Thyroid gland (tissue), 4 donors: ENCODE results near the gene ZNF586. TPM values are rescaled to one million over a fixed set of nuclear protein-coding genes. Genes with fewer than 3 reads are reported as not detected.

Experiments
- DNase-seq, 2 donors: peaks; one replicate each; pipeline ENCODE4 v3.0.0-alpha.2; 2019
- H3K27ac ChIP-seq, 3 donors: fragments of 200-600 bp; sonication (generic); 1 replicate in 2 of 3; 2 replicates in 1 of 3; pipeline ENCODE4 v1.5.1; 2016 to 2019; ENCODE audit warnings: mild to moderate bottlenecking in 1 of 3, moderate library complexity in 1 of 3
- H3K27me3 ChIP-seq: fragments of 200-600 bp; sonication (generic); one replicate; pipeline ENCODE4 v1.5.1; 2019
- H3K36me3 ChIP-seq, 2 donors: fragments of 200-600 bp; sonication (generic); one replicate each; pipeline ENCODE4 v1.5.1; 2016 to 2019
- H3K4me1 ChIP-seq, 2 donors: fragments of 200-600 bp; sonication (generic); one replicate each; pipeline ENCODE4 v1.5.1; 2017 to 2019
- H3K4me3 ChIP-seq, 3 donors: fragments of 200-600 bp; sonication (generic); replicated peaks in 1 of 3; 1 replicate in 2 of 3; 2 replicates in 1 of 3; pipeline ENCODE4 v1.5.1; 2016; ENCODE audit warnings: mild to moderate bottlenecking in 1 of 3
- H3K9me3 ChIP-seq: fragments of 200-600 bp; sonication (generic); one replicate; pipeline ENCODE4 v1.5.1; 2017
- CTCF ChIP-seq, 6 experiments: fragments of 200-600 bp in 3 of 6; fragments of 450-650 bp in 3 of 6; sonication (generic) in 3 of 6; IDR thresholded peaks; one replicate each; pipeline ENCODE4 v1.5.1; 2016 to 2019; ENCODE audit warnings: antibody characterized with exemption in 6 of 6, mild to moderate bottlenecking in 2 of 6, inconsistent platforms in 1 of 6, moderate library complexity in 1 of 6
- POLR2A ChIP-seq, 2 donors: fragments of 450-650 bp; IDR thresholded peaks; one replicate each; pipeline ENCODE4 v1.6.1; 2017; ENCODE audit warnings: antibody characterized with exemption in 2 of 2, mild to moderate bottlenecking in 2 of 2, moderate library complexity in 1 of 2
- WGBS, 2 donors: methylation state at CpG; one replicate each; pipeline ENCODE4 v1.1.5; 2017; 5-methylcytosine and 5-hydroxymethylcytosine counted together
- intact Hi-C: fragments of 100-400 bp; cut with DNase I; formaldehyde crosslinking; loops from one replicate; pipeline ENCODE4 v1.15.1; 2023
- total RNA-seq, 4 donors: library from RNA; depleted of rRNA; stranded (reverse); fragments of >200 nt; gene quantifications; one replicate each; pipeline ENCODE4 v1.2.3, GENCODE V29; 2016

The ZNF586 gene
- total RNA-seq, 4 donors from 2014 or later, result 23.8 to 30.5 (median 27.5) TPM

- no peak overlapping the region for H3K27ac ChIP-seq
- no peak for DNase-seq
- TF ChIP-seq POLR2A (IDR thresholded peaks at IDR 0.05) (no peak), CTCF (IDR thresholded peaks at IDR 0.05) (no peak)
- intact Hi-C loops, result no loop called here
- WGBS, 2 donors, result 81 to 98% methylated on average over 4 of the region's 4 CpGs
- H3K4me3 ChIP-seq, result no peak overlapping the region
- H3K36me3 ChIP-seq, result peaks cover 57 to 67% of the 10 kb centered on the region in 2 donors
- peaks cover 4 to 8% of the 10 kb centered on the region in 2 donors for H3K4me1 ChIP-seq
- H3K27me3 ChIP-seq, result no peaks in the 10 kb centered on the region
- H3K9me3 ChIP-seq, result no peaks in the 10 kb centered on the region
These were observed 14.4 kb upstream of the ZNF586 start for GRCh38 chr19:57755031-57755430.

DNA sequence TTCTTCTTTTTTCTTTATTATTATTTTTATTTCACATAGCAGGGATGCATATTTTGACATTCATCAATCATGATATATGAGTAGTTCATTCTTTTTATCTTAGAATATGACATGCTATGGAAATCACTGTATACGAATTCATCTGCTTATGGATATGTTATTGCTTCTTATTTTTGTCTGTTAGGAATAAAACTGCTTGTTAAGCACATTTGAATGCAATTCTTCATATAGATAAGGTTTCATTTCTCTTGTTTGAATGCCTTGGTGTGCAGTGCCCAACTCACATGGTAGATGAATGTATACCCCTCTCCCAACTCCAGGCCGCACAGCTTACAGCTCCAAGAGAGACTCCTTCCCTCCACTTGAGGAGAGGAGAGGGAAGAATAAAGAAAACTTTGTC, 11.5 kb upstream of the ZNF586 start:
- TF ChIP-seq POLR2A (IDR thresholded peaks at IDR 0.05), result no peak
- TF ChIP-seq CTCF (IDR thresholded peaks at IDR 0.05), result no peak
- H3K4me1 ChIP-seq, result peaks cover 4 to 8% of the 10 kb centered on the region in 2 donors
- 77 to 95% methylated on average over 2 of the region's 2 CpGs for WGBS, 2 donors
- H3K27me3 ChIP-seq, result no peaks in the 10 kb centered on the region
- no peak overlapping the region for H3K27ac ChIP-seq
- no peaks in the 10 kb centered on the region for H3K9me3 ChIP-seq
- intact Hi-C loops, result no loop called here
- H3K4me3 ChIP-seq, result no peak overlapping the region
- peaks cover 33 to 59% of the 10 kb centered on the region in 2 donors for H3K36me3 ChIP-seq
- DNase-seq, result no peak

DNA sequence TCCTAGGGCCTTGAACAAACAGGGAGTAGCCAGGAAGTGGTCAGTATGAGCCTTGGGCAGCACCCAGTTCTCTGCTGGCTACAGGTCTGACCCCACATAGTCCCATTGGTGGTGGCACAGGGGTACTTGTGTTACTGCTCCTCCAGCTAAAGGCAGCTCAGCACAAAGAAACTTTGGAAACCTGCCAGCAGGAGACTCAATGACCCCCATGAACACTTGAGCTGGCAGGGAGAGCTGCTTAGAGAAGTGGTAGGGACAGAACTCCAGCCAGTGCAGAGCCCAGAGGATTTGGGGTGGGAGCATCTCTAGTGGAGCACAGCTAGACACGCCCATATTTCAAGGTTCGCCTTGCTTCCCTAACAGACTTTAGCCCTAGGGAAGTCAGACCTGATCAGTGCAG, 10.4 kb upstream of the ZNF586 start:
- DNase-seq, result peak; percentile 50 to 64
- H3K9me3 ChIP-seq, result no peaks in the 10 kb centered on the region
- H3K27me3 ChIP-seq, result no peaks in the 10 kb centered on the region
- H3K4me1 ChIP-seq, result peaks cover 4 to 8% of the 10 kb centered on the region in 2 donors
- no peak overlapping the region for H3K27ac ChIP-seq
- 42% methylated on average over 2 of the region's 2 CpGs; no CpG with 5 or more reads in 1 of the 2 donors for WGBS, 2 donors
- intact Hi-C loops, result no loop called here
- peaks cover 21 to 49% of the 10 kb centered on the region in 2 donors for H3K36me3 ChIP-seq
- H3K4me3 ChIP-seq, result no peak overlapping the region
- TF ChIP-seq POLR2A (IDR thresholded peaks at IDR 0.05) (no peak), CTCF (IDR thresholded peaks at IDR 0.05) (no peak)

DNA sequence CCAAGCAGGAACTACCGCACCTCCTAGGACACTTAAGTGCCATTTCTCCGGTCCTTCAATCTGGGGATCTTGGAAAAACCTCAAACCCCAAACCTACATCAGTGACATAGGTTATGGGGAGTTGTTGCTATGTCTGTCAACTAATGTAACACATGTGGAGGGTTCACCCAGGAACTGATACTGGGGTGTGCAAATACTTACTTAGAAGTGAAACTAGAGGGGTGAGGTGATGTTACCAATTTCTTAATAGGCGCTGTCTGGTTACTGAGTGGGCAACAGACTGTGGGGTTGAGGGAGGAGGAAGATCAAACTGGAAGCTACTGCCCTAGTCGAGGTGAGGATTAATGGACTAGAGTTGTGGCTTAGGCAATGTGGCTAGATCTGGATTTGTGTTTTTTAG, 1.9 kb downstream of the ZNF586 start:
- no peak for TF ChIP-seq POLR2A (IDR thresholded peaks at IDR 0.05)
- no peak for TF ChIP-seq CTCF (IDR thresholded peaks at IDR 0.05)
- Histone ChIP-seq H3K27me3 (no peaks in the 10 kb centered on the region), H3K27ac (no peak overlapping the region), H3K4me3 (no peak overlapping the region), H3K36me3 (peaks cover 0 to under 1% of the 10 kb centered on the region in 2 donors), H3K9me3 (no peaks in the 10 kb centered on the region), H3K4me1 (peaks cover 7 to 17% of the 10 kb centered on the region in 2 donors)
- DNase-seq, result no peak
- 87 to 92% methylated on average over 4 of the region's 4 CpGs for WGBS, 2 donors
- intact Hi-C loops, result no loop called here

DNA sequence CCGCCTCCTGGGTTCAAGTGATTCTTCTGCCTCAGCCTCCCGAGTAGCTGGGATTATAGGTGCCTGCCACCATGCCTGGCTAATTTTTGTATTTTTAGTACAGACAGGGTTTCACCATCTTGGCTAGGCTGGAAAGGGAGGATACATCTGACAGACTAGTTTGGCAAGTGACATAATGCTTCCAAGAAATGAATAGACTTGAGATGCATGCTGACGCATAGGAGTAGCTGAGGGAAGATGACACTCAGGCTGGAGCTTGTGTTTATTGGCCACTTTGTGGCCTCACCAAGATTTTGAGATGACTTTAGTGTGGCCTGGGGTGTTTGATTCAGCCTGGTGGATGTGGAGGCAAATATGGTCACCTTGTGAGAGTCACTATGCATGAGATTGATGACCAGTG, 4.0 kb downstream of the ZNF586 start:
- peaks cover 7 to 17% of the 10 kb centered on the region in 2 donors for H3K4me1 ChIP-seq
- 96 to 97% methylated on average over 3 of the region's 3 CpGs for WGBS, 2 donors
- DNase-seq, result no peak
- intact Hi-C loops, result no loop called here
- H3K4me3 ChIP-seq, result no peak overlapping the region
- TF ChIP-seq CTCF (IDR thresholded peaks at IDR 0.05) (no peak), POLR2A (IDR thresholded peaks at IDR 0.05) (no peak)
- H3K27ac ChIP-seq, result no peak overlapping the region
- no peaks in the 10 kb centered on the region for H3K9me3 ChIP-seq
- no peaks in the 10 kb centered on the region for H3K27me3 ChIP-seq
- H3K36me3 ChIP-seq, result peaks cover 10 to 16% of the 10 kb centered on the region in 2 donors
